Measurements from ENCODE around the gene SLX4IP. TPM values are rescaled to one million over a fixed set of nuclear protein-coding genes. Genes with fewer than 3 reads are reported as not detected.

Gene SLX4IP
- polyA plus RNA-seq, 3 donors = 0.76 to 2.5 (median 1.1) TPM

DNA sequence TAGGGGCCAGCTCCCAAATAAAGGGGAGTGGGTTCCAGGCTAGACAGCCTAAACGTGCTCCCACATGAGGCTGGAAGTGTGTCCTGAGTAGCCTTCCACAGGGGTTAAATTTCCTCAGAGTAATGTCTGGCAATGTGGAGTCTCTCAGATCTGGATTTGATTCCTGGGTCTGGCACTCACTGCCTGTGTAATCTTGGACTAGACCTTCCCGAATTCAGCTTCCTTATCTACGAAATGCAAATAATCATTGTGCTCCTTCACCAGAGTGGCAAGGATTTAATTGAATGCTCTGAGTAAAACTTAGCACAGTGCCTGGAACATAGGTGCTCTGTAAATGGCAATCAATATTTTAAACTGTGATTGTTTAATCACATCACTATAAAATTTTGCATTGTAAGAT lies 114.4 kb downstream of the SLX4IP start:
- intact Hi-C loops (cut with micrococcal nuclease) = no loop called here
- no peaks in the 10 kb centered on the region for H3K9me3 ChIP-seq (replicated peaks in 1 of 2; ENCODE audit: control insufficient read depth in 1 of 2, insufficient read depth in 1 of 2, low read length in 2 of 2)
- Mint-ChIP-seq H3K4me1 (peaks cover 36% of the 10 kb centered on the region), H3K4me3 (no peak overlapping the region), H3K27me3 (ENCODE audit: low read depth in 3 of 3) (peaks cover 0 to 2% (median 2%) of the 10 kb centered on the region in 3 donors), H3K9me3 (peaks cover 0 to 1% (median 0%) of the 10 kb centered on the region in 7 donors), H3K27ac (no peak overlapping the region), H3K36me3 (no peaks in the 10 kb centered on the region)
- no peaks in the 10 kb centered on the region for H3K27me3 ChIP-seq (ENCODE audit: control insufficient read depth in 2 of 2, insufficient read depth in 2 of 2, low read length in 2 of 2)
- no peak overlapping the region for H3K9ac ChIP-seq (ENCODE audit: insufficient read depth, low read length, poor library complexity, severe bottlenecking)
- peaks cover 26 to 31% of the 10 kb centered on the region in 2 donors for H3K4me1 ChIP-seq (ENCODE audit: control insufficient read depth in 1 of 2, insufficient read depth in 2 of 2, low read length in 2 of 2)
- no peaks in the 10 kb centered on the region for H3K36me3 ChIP-seq (replicated peaks in 1 of 2; ENCODE audit: control insufficient read depth in 1 of 2, insufficient read depth in 2 of 2, low read length in 2 of 2)
- TF ChIP-seq, protein P1, sequence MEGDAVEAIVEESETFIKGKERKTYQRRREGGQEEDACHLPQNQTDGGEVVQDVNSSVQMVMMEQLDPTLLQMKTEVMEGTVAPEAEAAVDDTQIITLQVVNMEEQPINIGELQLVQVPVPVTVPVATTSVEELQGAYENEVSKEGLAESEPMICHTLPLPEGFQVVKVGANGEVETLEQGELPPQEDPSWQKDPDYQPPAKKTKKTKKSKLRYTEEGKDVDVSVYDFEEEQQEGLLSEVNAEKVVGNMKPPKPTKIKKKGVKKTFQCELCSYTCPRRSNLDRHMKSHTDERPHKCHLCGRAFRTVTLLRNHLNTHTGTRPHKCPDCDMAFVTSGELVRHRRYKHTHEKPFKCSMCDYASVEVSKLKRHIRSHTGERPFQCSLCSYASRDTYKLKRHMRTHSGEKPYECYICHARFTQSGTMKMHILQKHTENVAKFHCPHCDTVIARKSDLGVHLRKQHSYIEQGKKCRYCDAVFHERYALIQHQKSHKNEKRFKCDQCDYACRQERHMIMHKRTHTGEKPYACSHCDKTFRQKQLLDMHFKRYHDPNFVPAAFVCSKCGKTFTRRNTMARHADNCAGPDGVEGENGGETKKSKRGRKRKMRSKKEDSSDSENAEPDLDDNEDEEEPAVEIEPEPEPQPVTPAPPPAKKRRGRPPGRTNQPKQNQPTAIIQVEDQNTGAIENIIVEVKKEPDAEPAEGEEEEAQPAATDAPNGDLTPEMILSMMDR (IDR thresholded peaks at IDR 0.05) = no peak
- no peak overlapping the region for H3K4me3 ChIP-seq (replicated peaks in 1 of 3; ENCODE audit: low read depth in 2 of 3, low read length in 3 of 3)
- no peak overlapping the region for H3K27ac ChIP-seq (ENCODE audit: low read depth in 1 of 2, low read length in 2 of 2)
- no peak for DNase-seq
- H3K79me2 ChIP-seq (ENCODE audit: insufficient read depth, low read length) = no peaks in the 10 kb centered on the region
- H3K4me2 ChIP-seq (replicated peaks; ENCODE audit: extremely low read depth, low read length, poor library complexity, severe bottlenecking) = no peak overlapping the region
- WGBS (ENCODE audit: insufficient coverage) = 100% methylated on average over 1 of the region's 3 CpGs
- no peak overlapping the region for H2AFZ ChIP-seq (ENCODE audit: insufficient read depth, low read depth, low read length, poor library complexity, severe bottlenecking)
- H4K20me1 ChIP-seq (ENCODE audit: insufficient read depth, low read length) = peaks cover 7% of the 10 kb centered on the region

- Mint-ChIP-seq H3K36me3 (no peaks in the 10 kb centered on the region), H3K9me3 (peaks cover 0 to 1% (median 0%) of the 10 kb centered on the region in 7 donors), H3K4me3 (peak overlapping the region; percentile 10 to 70), H3K27me3 (ENCODE audit: low read depth in 3 of 3) (peaks cover 0 to 2% (median 2%) of the 10 kb centered on the region in 3 donors), H3K27ac (peak overlapping the region in 2 of 7 donors; percentile 4 to 68), H3K4me1 (peaks cover 36% of the 10 kb centered on the region)
- peak in 2 of 3 donors; percentile 9 to 16 for DNase-seq
- Histone ChIP-seq H3K79me2 (ENCODE audit: insufficient read depth, low read length) (no peaks in the 10 kb centered on the region), H3K4me1 (ENCODE audit: control insufficient read depth in 1 of 2, insufficient read depth in 2 of 2, low read length in 2 of 2) (peaks cover 26 to 31% of the 10 kb centered on the region in 2 donors), H3K9me3 (replicated peaks in 1 of 2; ENCODE audit: control insufficient read depth in 1 of 2, insufficient read depth in 1 of 2, low read length in 2 of 2) (no peaks in the 10 kb centered on the region), H3K9ac (ENCODE audit: insufficient read depth, low read length, poor library complexity, severe bottlenecking) (no peak overlapping the region), H4K20me1 (ENCODE audit: insufficient read depth, low read length) (peaks cover 7% of the 10 kb centered on the region), H2AFZ (ENCODE audit: insufficient read depth, low read depth, low read length, poor library complexity, severe bottlenecking) (no peak overlapping the region), H3K4me3 (replicated peaks in 1 of 3; ENCODE audit: low read depth in 2 of 3, low read length in 3 of 3) (no peak overlapping the region), H3K27ac (ENCODE audit: low read depth in 1 of 2, low read length in 2 of 2) (no peak overlapping the region), H3K27me3 (ENCODE audit: control insufficient read depth in 2 of 2, insufficient read depth in 2 of 2, low read length in 2 of 2) (no peaks in the 10 kb centered on the region), H3K36me3 (replicated peaks in 1 of 2; ENCODE audit: control insufficient read depth in 1 of 2, insufficient read depth in 2 of 2, low read length in 2 of 2) (no peaks in the 10 kb centered on the region), H3K4me2 (replicated peaks; ENCODE audit: extremely low read depth, low read length, poor library complexity, severe bottlenecking) (peak overlapping the region; percentile 5)
- TF ChIP-seq, protein P1 (IDR thresholded peaks at IDR 0.05) = no peak
- WGBS (ENCODE audit: insufficient coverage) = 54% methylated on average over 11 of the region's 14 CpGs
- intact Hi-C loops (cut with micrococcal nuclease) = no loop called here
These were observed 115.4 kb downstream of the SLX4IP start for GRCh38 chr20:10550204-10551118.

Data from CD14-positive monocyte (primary cell).